Smooth muscle cell (in vitro differentiated cells): ENCODE results near the gene TNS2. TPM values are rescaled to one million over a fixed set of nuclear protein-coding genes. Genes with fewer than 3 reads are reported as not detected.

ENCODE experiments used
- DNase-seq: peaks from one replicate; lab custom pipeline; 2025; ENCODE audit not compliant: unreplicated experiment; lab: John Stamatoyannopoulos, UW
- H2AFZ ChIP-seq: fragments of 200-600 bp; sonication (generic); 2 replicates; pipeline ENCODE4 v1.6.0; 2016; ENCODE audit warnings: antibody characterized with exemption, low read depth, mild to moderate bottlenecking
- H3F3A ChIP-seq: fragments of 200-600 bp; sonication (generic); 2 replicates; pipeline ENCODE4 v1.6.0; 2017; ENCODE audit warnings: antibody characterized with exemption, low read depth
- H3K27ac ChIP-seq: fragments of 200-600 bp; sonication (generic); 2 replicates; pipeline ENCODE4 v1.5.1; 2016; ENCODE audit warnings: low read depth, mild to moderate bottlenecking
- H3K27me3 ChIP-seq: fragments of 200-600 bp; sonication (generic); 2 replicates; pipeline ENCODE4 v1.6.1; 2016; ENCODE audit warnings: low read depth, mild to moderate bottlenecking
- H3K36me3 ChIP-seq: fragments of 200-600 bp; sonication (generic); 2 replicates; pipeline ENCODE4 v1.5.1; 2016; ENCODE audit warnings: low read depth
- H3K4me1 ChIP-seq: fragments of 200-600 bp; sonication (generic); 2 replicates; pipeline ENCODE4 v1.5.1; 2016; ENCODE audit warnings: low read depth
- H3K4me2 ChIP-seq: fragments of 200-600 bp; sonication (generic); 2 replicates; pipeline ENCODE4 v1.6.0; 2016; ENCODE audit warnings: mild to moderate bottlenecking
- H3K4me3 ChIP-seq: fragments of 200-600 bp; sonication (generic); 2 replicates; pipeline ENCODE4 v1.5.1; 2016; ENCODE audit warnings: mild to moderate bottlenecking
- H3K79me2 ChIP-seq: fragments of 200-600 bp; sonication (generic); 2 replicates; pipeline ENCODE4 v1.6.0; 2016; ENCODE audit warnings: low read depth, mild to moderate bottlenecking
- H3K9ac ChIP-seq: fragments of 200-600 bp; sonication (generic); 2 replicates; pipeline ENCODE4 v1.6.0; 2016; ENCODE audit warnings: low read depth
- H3K9me3 ChIP-seq: fragments of 200-600 bp; sonication (generic); replicated peaks from 2 replicates; pipeline ENCODE4 v1.5.1; 2016; ENCODE audit warnings: low read depth
- H4K20me1 ChIP-seq: fragments of 200-600 bp; sonication (generic); 2 replicates; pipeline ENCODE4 v1.6.0; 2016; ENCODE audit warnings: low read depth
- WGBS: methylation state at CpG from one replicate; pipeline ENCODE4 v1.1.7; 2016; ENCODE audit warnings: low lambda C conversion rate; 5-methylcytosine and 5-hydroxymethylcytosine counted together
- polyA plus RNA-seq: library from polyadenylated mRNA; unstranded; fragments of >200 nt; fragmentation: Nextera tagmentation; extraction: Ambion mirVana; gene quantifications from 2 replicates; pipeline ENCODE4 v1.2.1, GENCODE V29; 2016
- total RNA-seq: library from RNA; depleted of rRNA; stranded (reverse); fragments of >200 nt; gene quantifications from 2 replicates; pipeline ENCODE4 v1.2.3, GENCODE V29; 2014
- TF ChIP-seq, protein P1 (sequence below): fragments of 200-600 bp; sonication (generic); IDR thresholded peaks from 2 replicates; pipeline ENCODE4 v1.5.1; 2017; ENCODE audit warnings: borderline replicate concordance, mild to moderate bottlenecking, antibody characterized with exemption; ENCODE audit not compliant: insufficient read depth, poor library complexity, severe bottlenecking

The TNS2 gene
- total and polyA plus RNA-seq, 2 experiments from 2014 or later, result 9.3 to 17.4 TPM

DNA sequence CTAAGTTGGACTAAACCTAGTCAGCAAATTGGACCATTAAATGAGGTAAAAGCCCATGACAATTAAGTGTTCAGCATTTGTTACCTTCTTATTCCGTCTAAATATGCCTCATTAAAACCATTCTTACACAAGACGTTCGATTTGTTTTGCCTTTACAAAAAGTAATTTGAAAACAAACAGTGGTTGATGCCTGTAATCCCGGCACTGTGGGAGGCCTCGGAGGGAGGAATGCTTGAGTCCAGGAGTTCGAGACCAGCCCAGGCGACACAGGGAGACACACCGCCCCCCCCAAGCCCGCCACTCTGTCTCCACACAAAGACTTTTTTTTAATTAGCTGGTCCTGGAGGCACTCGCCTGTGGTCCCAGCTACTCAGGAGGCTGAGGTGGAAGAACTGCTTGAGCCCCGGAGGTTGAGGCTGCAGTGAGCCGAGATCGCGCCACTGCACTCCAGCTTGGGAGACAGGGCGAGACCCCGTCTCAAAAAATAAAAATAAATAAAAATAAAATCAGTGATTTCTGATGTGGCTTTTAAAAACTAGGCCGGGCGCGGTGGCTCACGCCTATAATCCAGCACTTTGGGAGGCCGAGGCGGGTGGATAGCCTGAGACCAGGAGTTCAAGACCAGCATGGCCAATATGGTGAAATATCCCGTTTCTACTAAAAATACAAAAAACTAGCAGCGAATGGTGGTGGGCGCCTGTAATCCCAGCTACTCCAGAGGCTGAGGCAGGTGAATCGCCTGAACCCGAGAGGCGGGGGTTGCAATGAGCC is 44.5 kb upstream of the TNS2 start:
- no peak for DNase-seq
- H3K9me3 ChIP-seq, result no peaks in the 10 kb centered on the region
- peak overlapping the region; percentile 99 for H3K4me3 ChIP-seq
- 5% methylated on average over 28 of the region's 28 CpGs for WGBS
- peaks cover 36% of the 10 kb centered on the region for H4K20me1 ChIP-seq
- H3K27ac ChIP-seq, result peak overlapping the region; percentile 78
- H3F3A ChIP-seq, result peaks cover 4% of the 10 kb centered on the region
- H2AFZ ChIP-seq, result peak overlapping the region; percentile 74
- H3K79me2 ChIP-seq, result peaks cover 48% of the 10 kb centered on the region
- H3K4me2 ChIP-seq, result peak overlapping the region; percentile 98
- TF ChIP-seq, protein P1, sequence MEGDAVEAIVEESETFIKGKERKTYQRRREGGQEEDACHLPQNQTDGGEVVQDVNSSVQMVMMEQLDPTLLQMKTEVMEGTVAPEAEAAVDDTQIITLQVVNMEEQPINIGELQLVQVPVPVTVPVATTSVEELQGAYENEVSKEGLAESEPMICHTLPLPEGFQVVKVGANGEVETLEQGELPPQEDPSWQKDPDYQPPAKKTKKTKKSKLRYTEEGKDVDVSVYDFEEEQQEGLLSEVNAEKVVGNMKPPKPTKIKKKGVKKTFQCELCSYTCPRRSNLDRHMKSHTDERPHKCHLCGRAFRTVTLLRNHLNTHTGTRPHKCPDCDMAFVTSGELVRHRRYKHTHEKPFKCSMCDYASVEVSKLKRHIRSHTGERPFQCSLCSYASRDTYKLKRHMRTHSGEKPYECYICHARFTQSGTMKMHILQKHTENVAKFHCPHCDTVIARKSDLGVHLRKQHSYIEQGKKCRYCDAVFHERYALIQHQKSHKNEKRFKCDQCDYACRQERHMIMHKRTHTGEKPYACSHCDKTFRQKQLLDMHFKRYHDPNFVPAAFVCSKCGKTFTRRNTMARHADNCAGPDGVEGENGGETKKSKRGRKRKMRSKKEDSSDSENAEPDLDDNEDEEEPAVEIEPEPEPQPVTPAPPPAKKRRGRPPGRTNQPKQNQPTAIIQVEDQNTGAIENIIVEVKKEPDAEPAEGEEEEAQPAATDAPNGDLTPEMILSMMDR, result no peak
- H3K9ac ChIP-seq, result peak overlapping the region; percentile 79
- no peaks in the 10 kb centered on the region for H3K27me3 ChIP-seq
- H3K4me1 ChIP-seq, result peaks cover 32% of the 10 kb centered on the region
- no peaks in the 10 kb centered on the region for H3K36me3 ChIP-seq

DNA sequence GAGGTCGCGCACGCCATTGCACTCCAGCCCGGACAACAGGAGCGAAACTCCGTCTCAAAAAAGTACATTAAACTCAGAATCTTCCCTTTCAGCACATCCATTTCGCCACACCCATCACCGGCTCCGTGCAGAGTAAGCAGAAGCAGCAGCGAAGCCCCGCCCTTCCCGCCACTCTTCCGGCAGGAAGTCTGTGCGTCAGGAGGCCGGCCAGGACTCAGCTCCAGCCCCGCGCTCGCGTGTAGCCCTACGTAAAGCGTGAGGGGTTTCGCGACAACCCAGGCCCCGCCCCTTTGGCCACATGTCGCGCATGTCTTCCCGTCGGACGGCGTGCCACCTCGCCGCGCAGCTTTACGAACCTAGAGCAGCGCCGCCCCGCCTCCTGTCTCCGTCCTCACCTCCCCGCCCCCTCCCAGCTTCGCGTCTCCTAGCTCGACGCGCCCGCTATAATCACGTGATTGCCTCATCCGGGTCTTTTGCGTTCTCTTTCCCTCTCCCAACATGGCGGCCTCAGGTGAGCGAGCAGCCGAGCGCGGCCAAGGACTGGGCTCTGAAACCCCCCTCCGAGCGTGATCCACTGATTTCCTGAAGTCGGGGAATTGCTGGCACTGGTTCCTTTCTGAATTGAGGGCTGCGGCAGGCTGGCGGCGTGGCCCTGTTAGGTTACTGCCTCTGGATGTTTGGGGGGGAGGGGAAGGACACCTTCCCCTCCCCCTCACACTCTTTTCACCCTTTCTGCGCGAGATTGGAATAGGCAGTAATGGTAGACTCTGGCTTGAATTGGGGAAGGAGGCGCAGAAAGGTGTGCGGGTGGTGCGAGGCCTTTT is 43.7 kb upstream of the TNS2 start, which contains the start of gene EIF4B:
Gene EIF4B (plus strand): TSS at position 471 of the 824 bp plus-strand sequence. CDS start 28 bp downstream, at position 499.
- no peaks in the 10 kb centered on the region for H3K27me3 ChIP-seq
- H3K9ac ChIP-seq, result peak within 1 kb of the TSS; percentile 98
- H3K36me3 ChIP-seq, result no peaks in the 10 kb centered on the region
- H3K4me1 ChIP-seq, result peaks cover 32% of the 10 kb centered on the region
- peaks cover 4% of the 10 kb centered on the region for H3F3A ChIP-seq
- peak within 1 kb of the TSS; percentile 99 for H3K4me3 ChIP-seq
- TF ChIP-seq, protein P1, result no peak
- peak within 1 kb of the TSS; percentile 96 for H3K27ac ChIP-seq
- peak within 1 kb of the TSS; percentile 90 for H2AFZ ChIP-seq
- no peaks in the 10 kb centered on the region for H3K9me3 ChIP-seq
- H4K20me1 ChIP-seq, result peaks cover 44% of the 10 kb centered on the region
- H3K79me2 ChIP-seq, result peaks cover 56% of the 10 kb centered on the region
- peak; percentile 96 for DNase-seq
- H3K4me2 ChIP-seq, result peak within 1 kb of the TSS; percentile 98
- 2% methylated on average over 64 of the region's 64 CpGs for WGBS

DNA sequence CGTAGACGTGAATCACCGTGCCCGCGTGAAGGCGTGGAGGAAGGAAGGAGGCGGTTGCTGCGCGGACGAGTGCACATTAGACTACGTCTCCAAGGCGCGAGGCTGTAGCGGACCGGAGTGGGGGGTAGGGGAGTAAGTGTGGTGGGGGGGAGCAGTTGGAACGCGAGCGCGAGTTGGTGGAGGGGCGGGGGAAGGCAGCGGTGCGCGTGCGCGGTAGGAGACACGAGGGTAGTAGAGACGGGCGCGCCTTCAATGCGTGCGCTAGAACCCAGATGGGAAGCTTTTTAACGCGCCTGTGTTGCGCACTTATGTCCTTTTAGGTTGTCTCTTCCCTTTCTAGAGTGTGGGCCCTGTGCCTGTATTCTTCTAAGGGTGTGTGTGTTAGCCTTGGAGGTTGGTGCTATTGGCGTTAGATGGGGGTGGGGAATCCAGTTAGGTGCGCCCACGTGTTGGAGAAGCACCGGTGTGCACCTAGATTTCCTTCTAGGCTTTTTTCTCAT is 43.0 kb upstream of the TNS2 start:
- 2% methylated on average over 37 of the region's 38 CpGs for WGBS
- H3K9me3 ChIP-seq, result no peaks in the 10 kb centered on the region
- peak overlapping the region; percentile 90 for H2AFZ ChIP-seq
- TF ChIP-seq, protein P1, result no peak
- H3K9ac ChIP-seq, result peak overlapping the region; percentile 98
- peaks cover 32% of the 10 kb centered on the region for H3K4me1 ChIP-seq
- H3K4me3 ChIP-seq, result peak overlapping the region; percentile 99
- peaks cover 63% of the 10 kb centered on the region for H3K79me2 ChIP-seq
- peaks cover 4% of the 10 kb centered on the region for H3F3A ChIP-seq
- H3K27ac ChIP-seq, result peak overlapping the region; percentile 96
- H4K20me1 ChIP-seq, result peaks cover 50% of the 10 kb centered on the region
- peak overlapping the region; percentile 97 for H3K4me2 ChIP-seq
- no peaks in the 10 kb centered on the region for H3K36me3 ChIP-seq
- no peaks in the 10 kb centered on the region for H3K27me3 ChIP-seq
- peak; percentile 49 for DNase-seq
